ENCODE results near the gene CNR2.
"Not testable (repeated sequence)": the region's sequence is repeated elsewhere in the genome, so short reads cannot be mapped to it uniquely, and the experiment has no call there.

The CNR2 gene

DNA sequence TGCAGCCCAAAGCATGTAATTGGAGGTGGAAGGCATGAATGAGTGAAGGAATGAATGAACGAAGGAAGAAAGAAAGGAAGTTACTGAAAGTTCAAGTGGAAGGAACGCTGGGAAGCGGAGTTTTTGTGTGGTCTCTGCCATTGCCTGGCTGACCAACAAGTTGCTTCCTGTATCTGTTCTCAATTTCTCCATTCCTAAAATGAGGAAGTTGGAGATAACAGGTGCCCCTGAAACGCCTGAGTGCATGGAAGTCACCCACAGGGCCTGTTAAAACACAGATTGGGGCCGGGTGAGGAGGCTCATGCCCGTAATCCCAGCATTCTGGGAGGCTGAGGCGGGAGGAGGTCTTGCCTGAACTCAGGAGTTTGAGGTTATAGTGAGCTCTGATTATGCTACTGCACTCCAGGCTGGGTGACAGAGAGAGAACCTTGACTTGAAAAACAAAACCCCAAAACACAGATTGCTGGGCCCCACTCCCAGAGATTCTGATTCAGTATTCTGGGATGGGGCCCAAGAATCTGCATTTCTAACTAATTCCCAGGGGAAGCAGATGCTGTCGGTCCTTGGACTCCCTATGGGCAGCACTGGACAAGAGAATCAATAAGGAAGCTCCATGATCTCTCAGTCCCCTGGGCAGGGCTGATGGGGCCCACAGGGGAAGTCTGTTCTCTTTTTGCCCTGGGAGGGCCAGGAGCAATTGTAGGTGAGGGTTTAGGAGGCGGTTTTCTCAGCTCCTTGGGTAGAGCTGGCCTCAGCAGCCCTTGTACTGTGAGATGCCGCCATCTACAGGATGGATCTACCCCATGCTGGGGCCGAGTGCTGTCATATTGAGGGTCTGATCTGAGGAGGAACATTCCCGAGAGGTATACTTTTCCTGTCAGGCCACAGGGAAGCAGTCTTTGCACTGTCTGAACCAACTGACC, 3.3 kb upstream of the CNR2 start:
- peak; percentile 34 for DNase-seq (ENCODE audit: low read depth)

DNA sequence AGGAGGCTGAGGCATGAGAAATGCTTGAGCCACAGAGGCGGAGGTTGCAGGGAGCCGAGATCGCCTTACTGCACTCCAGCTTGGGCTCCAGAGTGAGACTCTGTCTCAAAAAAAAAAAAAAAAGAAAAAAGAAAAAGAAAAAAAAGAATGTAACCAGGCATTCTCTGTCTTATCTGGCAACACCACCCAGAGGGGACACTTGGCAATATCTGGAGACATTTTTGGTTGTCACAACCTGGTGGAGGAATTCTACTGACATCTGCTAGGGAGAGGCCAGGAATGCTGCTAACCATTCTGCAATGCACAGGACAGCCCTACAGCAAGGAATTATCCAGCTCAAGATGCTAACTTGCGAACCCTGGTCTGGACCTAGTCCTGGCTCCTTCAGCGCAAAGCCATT, 2.3 kb upstream of the CNR2 start:
- DNase-seq (ENCODE audit: low read depth) = no peak

DNA sequence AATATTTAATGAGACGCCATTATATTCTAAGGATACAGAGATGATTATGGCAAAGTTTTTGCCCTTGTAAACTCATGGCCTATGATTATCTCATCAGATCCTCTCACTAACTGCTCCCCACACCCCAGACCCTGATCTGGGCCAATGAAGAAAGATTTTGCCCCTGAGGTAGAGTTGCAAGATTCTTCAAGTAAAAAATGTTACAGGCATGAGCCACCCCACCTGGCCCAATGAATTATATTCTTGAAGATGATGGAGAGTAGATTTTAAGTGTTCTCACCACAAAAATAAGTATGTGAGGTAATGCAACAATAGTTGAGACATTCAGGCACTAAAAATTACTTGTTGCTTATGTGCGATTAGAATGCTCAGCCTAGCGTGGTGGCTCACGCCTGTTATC, 1.8 kb upstream of the CNR2 start:
- DNase-seq (ENCODE audit: low read depth) = no peak

DNA sequence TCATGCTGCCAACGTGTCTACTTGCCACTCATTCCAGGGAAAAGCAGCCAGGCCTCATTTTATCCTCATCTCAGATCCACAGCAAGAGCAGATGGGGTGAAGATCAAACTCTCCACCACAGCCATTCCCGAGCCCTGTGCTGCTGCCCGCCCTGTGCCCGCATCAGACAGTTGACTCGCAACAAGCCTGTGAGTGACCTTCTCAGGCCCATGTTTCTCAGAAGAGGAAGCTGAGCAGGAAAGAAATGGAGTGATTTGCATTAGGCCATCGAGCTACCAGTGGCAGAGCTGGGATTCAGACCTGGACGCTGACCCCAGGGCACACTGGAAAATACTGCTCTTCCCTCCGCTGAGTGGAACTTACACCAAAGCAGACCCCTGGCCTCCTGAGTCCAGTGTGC, 1.2 kb downstream of the CNR2 start:
- DNase-seq (ENCODE audit: low read depth) = no peak

DNA sequence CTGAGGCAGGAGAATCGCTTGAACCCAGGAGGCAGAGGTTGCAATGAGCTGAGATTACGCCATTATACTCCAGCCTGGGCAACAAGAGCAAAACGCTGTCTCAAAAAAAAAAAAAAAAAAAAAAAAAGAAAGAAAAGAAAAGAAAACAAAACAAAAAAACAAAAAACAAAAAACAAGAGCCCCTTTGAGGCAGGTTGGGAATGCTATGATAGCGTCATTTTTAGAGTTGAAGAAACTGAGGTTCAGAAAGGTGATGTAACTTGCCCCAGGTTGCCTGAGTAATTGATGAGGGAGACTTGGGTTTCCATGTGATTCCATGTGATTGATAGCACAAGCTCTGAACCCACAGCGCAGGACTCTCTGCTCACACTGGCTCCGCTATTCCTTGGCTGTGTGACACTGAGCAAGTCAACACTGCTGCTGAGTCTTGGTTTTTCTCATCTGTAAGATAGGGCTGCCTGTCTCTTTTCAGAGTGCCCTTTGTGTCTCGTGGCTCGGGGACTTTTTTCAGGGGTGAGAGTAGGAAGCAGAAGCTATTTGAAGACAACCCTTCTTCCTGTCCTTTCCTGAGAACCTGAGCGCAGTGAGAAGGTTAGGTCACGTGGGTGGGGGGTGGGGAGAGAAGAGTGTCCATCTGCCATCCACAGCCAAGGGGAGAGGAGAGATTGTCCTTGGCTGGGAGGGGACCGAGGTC, 2.5 kb downstream of the CNR2 start:
- no peak for DNase-seq (ENCODE audit: low read depth)

DNA sequence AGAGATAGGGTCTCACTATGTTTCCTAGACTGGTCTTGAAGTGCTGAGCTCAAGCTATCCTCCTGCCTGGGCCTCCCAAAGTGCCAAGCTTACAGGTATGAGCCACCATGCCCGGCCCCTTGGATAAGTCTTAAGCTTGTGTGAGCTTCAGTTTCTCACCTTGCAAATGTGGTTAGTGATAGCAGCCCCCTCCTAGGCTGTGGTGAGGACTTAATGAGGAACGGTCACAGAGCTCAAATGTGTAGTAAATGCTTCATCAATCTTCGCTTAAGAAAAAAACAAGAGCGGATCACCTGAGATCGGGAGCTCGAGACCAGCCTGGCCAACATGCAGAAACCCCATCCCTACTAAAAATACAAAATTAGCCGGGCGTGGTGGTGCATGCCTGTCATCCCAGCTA, 3.0 kb downstream of the CNR2 start:
- no peak for DNase-seq (ENCODE audit: low read depth)

DNA sequence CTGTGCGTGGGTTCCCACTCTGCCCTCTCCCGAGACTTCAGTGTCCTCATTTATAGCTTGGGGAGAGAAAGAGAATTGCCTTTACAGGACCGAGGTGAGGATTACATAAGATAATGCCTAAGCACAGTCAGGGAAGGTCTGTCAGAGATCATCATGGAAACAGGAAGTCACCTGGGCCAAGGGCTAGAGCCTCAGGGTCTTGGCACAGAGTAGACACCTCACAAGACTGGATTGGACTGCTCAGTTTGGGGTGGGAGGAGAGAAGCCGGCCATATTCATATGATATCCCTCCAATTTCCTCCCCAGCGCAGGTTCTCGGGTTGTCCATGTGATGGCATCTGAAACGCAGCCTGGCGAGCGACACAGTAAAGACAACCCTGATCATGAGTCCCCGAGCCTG, 3.8 kb downstream of the CNR2 start:
- DNase-seq (ENCODE audit: low read depth) = no peak

DNA sequence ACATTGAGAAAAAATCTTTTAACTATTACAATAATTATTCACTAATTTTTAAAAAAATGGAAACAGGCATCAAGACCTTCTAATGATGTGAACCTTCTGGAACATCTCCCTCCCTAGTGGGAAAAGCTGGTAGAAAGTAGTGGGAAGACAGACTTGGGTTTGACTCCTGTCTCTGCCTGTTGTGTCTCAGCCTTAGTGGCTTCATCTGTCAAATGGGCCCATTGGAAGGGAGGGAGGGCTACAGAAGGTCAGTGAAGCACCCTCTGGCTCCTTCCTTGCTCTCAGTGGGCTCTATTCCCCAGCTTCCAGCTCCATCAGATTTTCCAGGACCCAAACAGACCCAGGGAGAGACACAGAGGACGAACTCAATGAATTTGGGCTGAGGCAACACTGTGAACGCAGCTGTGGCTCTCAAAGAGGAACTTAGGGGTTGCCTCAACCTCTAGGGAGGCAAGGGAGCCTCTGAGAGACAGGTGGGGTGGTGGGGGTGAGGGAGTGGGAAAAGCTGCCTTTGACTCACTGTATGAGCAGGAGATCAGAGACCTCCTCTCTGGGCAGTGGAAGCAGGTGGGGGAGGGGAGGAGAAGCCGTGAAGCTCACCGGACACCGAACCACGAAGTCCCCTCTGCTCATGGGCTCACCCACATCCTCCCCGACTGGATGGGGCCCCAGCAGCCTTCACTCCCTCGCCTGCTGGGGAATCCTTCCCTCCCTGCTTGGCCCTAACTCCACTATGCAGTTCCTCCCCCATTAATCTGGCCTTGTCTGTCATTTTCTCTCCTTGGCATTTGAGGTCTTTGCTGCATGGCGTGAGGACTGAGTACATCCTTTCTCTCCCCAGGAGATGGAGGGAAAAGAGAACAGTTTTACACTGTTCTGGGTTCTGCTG, 4.5 kb downstream of the CNR2 start:
- DNase-seq (ENCODE audit: low read depth) = no peak

DNA sequence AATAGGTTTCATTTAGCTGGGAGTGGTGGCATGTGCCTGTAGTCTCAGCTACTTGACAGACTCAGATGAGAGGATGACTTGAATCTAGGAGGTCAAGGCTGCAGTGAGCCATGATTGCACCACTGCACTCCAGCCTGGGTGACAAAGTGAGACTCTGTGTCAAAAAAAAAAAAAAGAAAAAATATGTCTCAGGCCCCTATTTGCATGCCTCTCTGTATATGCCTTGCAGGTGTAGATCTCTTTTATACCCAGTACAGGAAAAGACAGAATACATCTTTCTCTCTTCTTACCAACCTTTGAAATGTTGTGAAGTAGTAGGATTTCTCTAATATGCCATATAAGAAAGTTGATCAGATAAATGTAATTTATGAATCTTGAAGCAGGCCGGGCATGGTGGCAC, 6.4 kb downstream of the CNR2 start:
- DNase-seq (ENCODE audit: low read depth) = no peak

DNA sequence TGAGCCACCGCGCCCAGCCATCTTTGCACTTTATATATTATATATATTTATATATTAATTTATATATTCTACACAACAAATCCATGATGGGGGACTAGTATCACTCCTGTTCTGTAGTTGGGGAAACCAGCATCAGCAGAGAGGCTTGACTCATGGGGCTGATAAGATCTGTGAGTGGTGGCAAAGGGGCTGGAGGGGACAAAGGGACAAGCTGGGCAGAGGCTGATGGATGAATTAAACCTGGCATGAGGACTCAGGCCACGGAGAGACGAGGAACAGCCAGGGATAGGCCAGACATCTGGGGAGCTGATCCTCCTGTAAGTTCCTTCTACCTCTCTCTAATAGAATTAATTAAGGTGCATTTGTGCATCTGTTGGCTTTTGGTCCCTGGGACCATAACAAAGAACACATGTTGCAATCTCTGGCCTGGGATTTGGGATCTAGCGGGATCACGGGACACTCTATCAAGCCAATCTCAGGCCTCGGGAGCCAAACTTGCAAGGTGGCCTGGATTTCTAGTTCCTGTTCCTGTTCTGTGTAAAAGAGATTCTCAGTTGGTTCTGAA, 7.6 kb downstream of the CNR2 start:
- DNase-seq (ENCODE audit: low read depth) = no peak

DNA sequence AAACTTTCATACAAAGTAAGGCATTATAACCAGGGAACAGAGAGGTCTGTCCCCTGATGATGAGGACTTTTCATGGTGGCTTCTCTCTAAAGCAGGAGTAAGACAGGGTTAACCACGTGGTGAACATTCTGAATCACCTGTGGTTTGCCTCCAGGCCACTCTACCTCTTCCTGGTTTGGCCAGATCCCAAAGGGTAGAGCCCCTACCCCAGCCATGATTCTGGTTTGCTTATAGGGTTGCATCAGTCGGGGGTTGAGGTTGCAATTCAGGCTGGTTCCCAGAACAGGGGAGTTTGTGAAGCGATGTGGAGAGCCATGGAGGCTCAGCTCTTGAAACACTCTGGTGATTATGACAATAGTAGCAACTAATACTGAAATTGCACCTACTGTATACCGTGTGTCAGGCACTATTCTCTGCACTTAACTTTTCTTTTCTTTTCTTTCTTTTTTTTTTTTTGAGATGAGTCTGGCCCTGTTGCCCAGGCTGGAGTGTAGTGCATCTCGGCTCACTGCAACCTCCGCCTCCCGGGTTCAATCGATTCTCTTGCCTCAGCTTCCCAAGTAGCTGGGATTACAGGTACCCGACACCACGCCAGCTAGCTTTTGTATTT, 8.3 kb downstream of the CNR2 start:
- DNase-seq (ENCODE audit: low read depth) = no peak

DNA sequence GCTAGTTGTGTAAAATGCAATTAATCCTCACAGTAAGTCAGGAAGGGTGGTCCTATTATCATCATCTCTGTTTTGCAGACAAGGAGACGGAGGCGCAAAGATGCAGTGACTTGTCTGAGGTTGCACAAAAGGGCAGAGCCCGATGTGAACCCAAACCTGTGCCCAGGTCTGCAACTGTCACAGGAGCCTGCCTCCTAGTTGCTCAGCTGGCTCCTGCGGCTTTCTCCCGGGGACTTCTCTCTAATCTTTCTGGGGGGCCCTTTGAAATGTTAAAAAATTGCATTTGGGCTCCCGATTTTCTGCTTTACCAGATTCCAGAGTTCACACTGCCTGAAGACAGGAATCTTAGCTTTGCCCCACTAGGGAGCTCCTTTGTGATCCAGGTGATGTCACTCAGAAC, 9.4 kb downstream of the CNR2 start:
- DNase-seq (ENCODE audit: low read depth) = no peak

DNA sequence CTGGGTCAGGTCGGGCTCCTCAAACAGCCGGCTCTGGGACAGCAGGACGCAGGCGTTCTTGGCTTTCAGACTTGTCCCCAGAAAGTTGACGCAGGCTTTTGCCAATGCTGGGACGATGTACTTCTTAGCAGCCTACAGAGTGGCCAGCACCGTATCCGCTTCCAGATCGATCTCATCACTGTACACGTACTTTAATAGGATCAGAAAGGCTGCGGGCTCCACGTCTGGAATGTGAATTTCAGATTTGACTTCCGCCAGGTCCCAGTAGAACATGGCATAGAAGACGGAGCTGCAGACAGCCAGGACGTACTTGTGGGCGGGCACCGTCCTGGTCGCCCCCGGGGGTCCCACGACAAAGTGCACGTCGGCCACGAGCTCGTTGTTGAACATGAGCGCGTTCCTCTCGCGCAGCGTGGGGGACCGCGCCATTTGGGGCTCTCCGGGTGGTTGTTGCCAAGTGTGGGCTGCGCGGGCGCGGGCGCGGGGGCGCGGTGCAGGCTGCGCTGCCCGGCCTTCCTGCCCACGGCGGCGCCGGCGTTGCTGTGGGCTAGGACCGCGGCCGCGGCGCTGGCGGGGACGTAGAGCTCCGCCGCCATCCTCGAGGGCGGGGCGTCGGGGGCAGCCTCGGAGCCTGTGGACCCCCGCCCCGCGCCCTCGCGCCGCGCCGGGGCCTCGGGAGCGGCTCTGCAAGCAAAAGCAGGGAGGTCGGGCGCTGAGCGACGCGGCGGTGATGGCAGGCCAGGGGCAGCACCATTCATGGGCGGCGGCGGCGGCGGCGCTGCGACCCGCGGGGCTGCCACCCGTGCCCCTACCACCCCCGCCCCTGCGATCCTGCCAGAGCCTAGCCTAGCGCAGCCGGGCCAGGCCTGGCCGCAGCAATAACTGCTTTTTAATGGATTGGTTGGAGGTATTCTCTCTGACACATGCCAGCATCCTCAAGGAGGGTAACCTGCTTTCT, 10.6 kb downstream of the CNR2 start:
- DNase-seq (ENCODE audit: low read depth) = no peak

DNA sequence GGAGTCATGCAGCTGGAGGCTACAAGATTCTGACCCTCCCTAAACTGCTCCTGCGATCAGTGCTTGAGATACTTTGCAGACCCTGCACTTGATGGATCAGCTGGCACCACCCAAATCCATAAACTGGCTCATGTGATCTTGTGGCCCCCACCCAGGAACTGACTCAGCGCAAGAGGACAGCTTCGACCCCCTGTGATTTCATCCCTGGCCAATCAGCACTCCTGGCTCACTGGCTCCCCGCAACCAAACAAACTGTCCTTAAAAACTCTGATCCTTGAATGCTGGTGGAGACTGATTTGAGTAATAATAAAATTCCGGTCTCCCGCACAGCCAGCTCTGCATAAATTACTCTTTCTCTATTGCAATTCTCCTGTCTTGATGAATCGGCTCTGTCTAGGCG, 13.1 kb downstream of the CNR2 start:
- not testable (repeated sequence) for DNase-seq (ENCODE audit: low read depth)

DNA sequence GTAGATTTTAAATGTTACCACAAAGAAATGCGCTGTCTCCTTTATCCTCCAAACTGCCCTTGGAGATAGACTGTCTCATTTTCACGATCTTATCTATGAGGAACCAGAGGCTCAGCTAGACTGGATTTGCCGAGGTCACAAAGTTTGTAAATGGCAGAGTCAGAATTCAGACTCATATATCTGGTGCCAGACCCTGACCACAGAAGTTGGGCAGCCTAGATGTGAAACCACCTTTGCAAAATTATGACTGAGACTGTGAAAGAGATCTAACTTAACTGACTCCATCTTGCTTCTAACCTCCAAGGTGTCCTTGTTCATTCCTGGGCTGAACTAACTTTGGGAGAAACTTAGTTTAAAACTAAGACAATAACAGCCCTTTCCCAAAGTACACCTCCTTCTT, 14.1 kb downstream of the CNR2 start:
- no peak for DNase-seq (ENCODE audit: low read depth)

DNA sequence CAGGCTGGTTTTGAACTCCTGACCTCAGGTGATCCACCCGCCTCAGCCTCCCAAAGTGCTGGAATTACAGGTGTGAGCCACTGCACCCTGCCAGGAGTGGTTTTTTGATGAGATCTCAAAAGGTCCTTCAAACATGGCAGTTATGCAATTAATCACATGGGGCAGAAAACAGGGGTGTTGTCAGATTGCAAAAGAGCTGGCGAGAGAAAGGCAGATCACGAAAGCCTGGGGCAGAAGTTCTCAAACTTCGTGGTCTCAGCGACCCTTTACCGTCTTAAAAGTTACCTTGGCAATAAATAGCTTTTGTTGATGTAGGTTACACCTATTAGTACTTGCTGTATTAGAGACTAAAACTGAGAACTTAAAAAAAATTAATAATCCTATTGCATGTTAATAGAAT, 16.1 kb downstream of the CNR2 start:
- DNase-seq (ENCODE audit: low read depth) = no peak

DNA sequence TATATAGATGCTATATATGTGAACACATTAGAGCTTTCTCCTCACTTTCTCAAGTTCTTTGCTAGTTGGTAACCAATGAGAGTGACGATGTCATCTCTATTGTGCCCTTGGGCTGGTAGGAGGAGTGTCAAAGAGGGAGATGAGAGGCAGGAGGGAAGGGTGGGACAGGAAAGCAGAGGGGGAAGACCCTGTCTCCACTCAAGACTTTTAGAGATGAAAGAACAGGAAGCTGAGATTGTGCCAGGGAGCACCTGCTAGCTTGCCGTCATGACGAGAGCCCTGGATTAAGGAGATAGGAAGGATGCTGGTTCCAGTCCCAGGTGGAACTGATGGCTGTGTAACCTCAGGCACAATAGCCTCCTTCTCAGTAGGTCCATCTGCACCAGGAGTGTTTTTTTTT, 16.7 kb downstream of the CNR2 start:
- DNase-seq (ENCODE audit: low read depth) = no peak

DNA sequence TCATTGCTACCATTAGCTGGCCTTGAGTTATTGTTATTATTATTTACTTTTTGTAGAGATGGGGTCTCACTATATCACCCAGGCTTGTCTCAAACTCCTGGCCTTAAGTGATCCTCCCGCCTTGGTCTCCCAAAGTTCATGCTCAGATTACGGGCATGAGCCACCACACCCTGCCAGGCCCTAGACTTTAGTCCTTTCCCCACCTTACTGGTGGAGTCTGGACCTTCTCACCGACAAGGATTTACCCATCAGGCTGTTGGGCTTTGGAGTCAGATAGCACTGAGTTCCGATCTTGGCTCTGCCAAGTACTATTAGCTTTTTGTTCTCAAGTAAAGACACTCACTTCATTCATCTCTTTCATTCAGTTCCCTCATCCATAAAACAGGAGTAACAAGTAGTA, 17.2 kb downstream of the CNR2 start:
- DNase-seq (ENCODE audit: low read depth) = no peak

DNA sequence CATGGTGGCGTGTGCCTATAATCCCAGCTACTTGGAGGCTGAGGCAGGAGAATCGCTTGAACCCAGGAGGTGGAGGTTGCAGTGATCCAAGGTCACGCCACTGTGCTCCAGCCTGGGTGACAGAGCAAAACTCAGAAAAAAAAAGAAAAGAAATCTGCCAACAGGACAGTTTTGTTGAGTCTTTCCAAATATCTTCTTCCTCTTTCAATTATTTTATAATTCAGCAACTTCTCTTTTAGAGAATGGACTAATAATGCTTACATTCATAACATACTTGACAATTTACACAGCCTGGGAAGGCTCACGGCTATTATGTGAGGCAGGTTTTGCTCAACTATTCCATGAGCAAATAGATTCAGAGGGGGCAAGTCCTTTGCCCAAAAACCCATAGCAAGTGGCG, 18.1 kb downstream of the CNR2 start:
- no peak for DNase-seq (ENCODE audit: low read depth)

DNA sequence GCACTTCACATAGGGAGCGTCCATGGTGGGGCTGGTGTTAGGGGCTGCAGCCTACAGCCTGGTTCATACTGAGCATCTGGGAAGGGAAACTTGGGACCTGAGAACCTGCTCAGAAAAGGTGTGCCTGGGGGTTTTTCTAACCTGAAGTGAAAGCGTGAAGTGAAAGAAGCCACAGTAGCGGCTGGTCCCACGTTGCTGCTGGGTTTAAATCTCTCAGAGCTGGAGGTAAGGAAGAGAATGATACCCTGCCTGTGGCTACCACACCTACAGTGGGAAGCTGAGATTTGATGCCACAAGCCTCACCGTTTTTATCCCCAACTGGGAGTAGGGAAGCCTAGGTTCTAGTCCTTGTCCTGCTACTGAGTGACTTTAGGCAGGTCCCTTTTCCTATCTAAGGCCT, 24.1 kb downstream of the CNR2 start:
- DNase-seq (ENCODE audit: low read depth) = no peak

DNA sequence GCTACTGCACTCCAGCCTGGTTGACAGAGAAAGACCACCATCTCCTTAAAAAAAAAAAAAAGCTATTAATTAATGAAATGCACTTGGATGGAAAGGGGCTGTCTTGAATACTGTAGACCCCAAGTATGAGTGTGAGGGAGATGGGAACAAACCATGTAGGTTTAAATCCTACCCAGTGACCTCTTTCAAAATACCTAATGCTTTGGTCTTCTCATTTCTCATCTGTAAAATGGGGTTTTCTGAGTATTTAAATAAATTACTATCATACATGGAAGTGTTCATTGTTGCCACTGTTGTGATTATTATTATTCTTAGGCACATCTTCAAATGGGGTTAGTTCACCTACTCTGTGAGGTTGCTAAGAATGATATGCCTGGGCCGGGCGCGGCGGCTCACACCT, 27.9 kb downstream of the CNR2 start:
- no peak for DNase-seq (ENCODE audit: low read depth)

All from T follicular helper cell (primary cell).